Lower lobe of right lung (tissue), 2 donors: ENCODE measurements around the gene ISCA1. TPM values are rescaled to one million over a fixed set of nuclear protein-coding genes. Genes with fewer than 3 reads are reported as not detected.
"Not testable (repeated sequence)": the region's sequence is repeated elsewhere in the genome, so short reads cannot be mapped to it uniquely, and the experiment has no call there.

Experiments
- ATAC-seq, 2 donors: fragments of 200-7000 bp; cut with Tn5 transposase; one replicate each; pipeline ENCODE4 v1.9.1; 2020 to 2022; ENCODE audit warnings: mild to moderate bottlenecking in 2 of 2, moderate library complexity in 2 of 2
- DNase-seq: peaks from one replicate; pipeline ENCODE4 v3.0.0-alpha.2; 2020
- H3K27ac ChIP-seq: fragments of 200-600 bp; one replicate; pipeline ENCODE4 v1.8.0; 2022
- H3K27me3 ChIP-seq: fragments of 200-600 bp; one replicate; pipeline ENCODE4 v1.8.0; 2022; ENCODE audit warnings: low read depth
- H3K36me3 ChIP-seq: fragments of 200-600 bp; one replicate; pipeline ENCODE4 v1.8.0; 2022; ENCODE audit warnings: mild to moderate bottlenecking
- H3K4me1 ChIP-seq: fragments of 200-600 bp; one replicate; pipeline ENCODE4 v1.8.0; 2022
- H3K4me3 ChIP-seq: fragments of 200-600 bp; one replicate; pipeline ENCODE4 v1.8.0; 2022; ENCODE audit warnings: mild to moderate bottlenecking
- H3K9me3 ChIP-seq: fragments of 200-600 bp; one replicate; pipeline ENCODE4 v1.8.0; 2022
- intact Hi-C: fragments of 100-400 bp; cut with DNase I; formaldehyde crosslinking; loops from one replicate; pipeline ENCODE4 v1.11.0; 2022
- total RNA-seq: library from RNA; stranded (reverse); fragmentation: NEBNext Ultra II Directional; extraction: Animal tissue kit (Norgen Biotek cat#: 25700); gene quantifications from one replicate; pipeline ENCODE4 v1.2.1, GENCODE V29; 2021
- TF ChIP-seq, protein P1 (sequence below): fragments of 200-600 bp; IDR thresholded peaks from one replicate; pipeline ENCODE4 v1.8.0; 2022; ENCODE audit warnings: antibody characterized with exemption, mild to moderate bottlenecking
- donor health status: DM: no; HTN: yes; CAD: no; lungs with severe emphysema.

ISCA1 gene
- total RNA-seq, 1 donor from 2014 or later: 24.1 TPM

GRCh38 chr9:86300701-86301100, 18.4 kb upstream of the ISCA1 start:
- Histone ChIP-seq H3K27ac (no peak overlapping the region), H3K4me1 (no peaks in the 10 kb centered on the region), H3K9me3 (no peaks in the 10 kb centered on the region), H3K27me3 (no peaks in the 10 kb centered on the region), H3K4me3 (no peak overlapping the region), H3K36me3 (peaks cover 100% of the 10 kb centered on the region)
- DNase-seq: no peak
- TF ChIP-seq, protein P1, sequence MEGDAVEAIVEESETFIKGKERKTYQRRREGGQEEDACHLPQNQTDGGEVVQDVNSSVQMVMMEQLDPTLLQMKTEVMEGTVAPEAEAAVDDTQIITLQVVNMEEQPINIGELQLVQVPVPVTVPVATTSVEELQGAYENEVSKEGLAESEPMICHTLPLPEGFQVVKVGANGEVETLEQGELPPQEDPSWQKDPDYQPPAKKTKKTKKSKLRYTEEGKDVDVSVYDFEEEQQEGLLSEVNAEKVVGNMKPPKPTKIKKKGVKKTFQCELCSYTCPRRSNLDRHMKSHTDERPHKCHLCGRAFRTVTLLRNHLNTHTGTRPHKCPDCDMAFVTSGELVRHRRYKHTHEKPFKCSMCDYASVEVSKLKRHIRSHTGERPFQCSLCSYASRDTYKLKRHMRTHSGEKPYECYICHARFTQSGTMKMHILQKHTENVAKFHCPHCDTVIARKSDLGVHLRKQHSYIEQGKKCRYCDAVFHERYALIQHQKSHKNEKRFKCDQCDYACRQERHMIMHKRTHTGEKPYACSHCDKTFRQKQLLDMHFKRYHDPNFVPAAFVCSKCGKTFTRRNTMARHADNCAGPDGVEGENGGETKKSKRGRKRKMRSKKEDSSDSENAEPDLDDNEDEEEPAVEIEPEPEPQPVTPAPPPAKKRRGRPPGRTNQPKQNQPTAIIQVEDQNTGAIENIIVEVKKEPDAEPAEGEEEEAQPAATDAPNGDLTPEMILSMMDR: no peak
- intact Hi-C loops: no loop called here
- no peak for ATAC-seq

DNA sequence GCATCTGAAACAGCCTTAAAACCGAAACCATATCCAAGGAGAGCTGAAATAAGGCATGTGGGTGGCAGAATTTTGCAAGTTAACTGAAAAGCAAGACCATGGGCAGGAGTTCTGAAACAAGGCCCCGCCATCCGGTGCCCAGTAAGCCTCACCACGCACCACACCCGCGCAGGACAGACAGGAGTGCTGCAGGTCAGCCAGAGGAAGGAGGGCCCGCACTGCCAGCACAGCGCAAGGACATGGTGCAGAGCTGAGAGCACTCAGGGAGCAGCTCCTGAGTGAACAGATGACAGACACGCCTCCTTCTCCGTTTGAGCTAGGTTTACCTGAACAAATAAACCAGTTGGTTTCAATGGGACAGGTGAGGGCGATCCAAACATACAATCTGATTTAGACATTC, 16.5 kb upstream of the ISCA1 start:
- H3K4me3 ChIP-seq: no peak overlapping the region
- TF ChIP-seq, protein P1: no peak
- intact Hi-C loops: no loop called here
- no peaks in the 10 kb centered on the region for H3K4me1 ChIP-seq
- no peaks in the 10 kb centered on the region for H3K9me3 ChIP-seq
- peak; percentile 48 for DNase-seq
- peak; percentile 48 to 70 for ATAC-seq
- H3K36me3 ChIP-seq: peaks cover 89% of the 10 kb centered on the region
- no peaks in the 10 kb centered on the region for H3K27me3 ChIP-seq
- H3K27ac ChIP-seq: no peak overlapping the region

DNA sequence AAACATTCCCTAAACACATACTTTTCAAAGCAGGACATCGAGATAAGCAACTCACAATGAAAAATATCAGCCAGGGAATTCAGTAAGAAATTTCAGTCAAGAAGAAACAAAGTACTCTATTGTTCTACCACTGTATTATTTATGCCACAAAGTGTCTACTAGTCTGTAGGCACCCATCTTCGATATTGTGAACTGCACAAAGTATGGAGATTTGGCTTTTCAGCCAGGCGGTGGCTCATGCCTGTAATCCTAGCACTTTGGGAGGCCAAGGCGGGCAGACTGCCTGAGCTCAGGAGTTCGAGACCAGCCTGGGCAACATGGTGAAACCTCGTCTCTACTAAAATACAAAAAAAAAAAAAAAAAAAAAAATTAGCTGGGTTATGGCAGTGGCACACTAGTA, 8.0 kb upstream of the ISCA1 start:
- not testable (repeated sequence) for ATAC-seq, H3K27me3 ChIP-seq

GRCh38 chr9:86288499-86289198, 6.3 kb upstream of the ISCA1 start:
- H3K4me3 ChIP-seq: no peak overlapping the region
- intact Hi-C loops: no loop called here
- TF ChIP-seq, protein P1: no peak
- H3K36me3 ChIP-seq: peaks cover 27% of the 10 kb centered on the region
- ATAC-seq: no peak
- no peaks in the 10 kb centered on the region for H3K27me3 ChIP-seq
- H3K9me3 ChIP-seq: no peaks in the 10 kb centered on the region
- no peak overlapping the region for H3K27ac ChIP-seq
- no peak for DNase-seq
- H3K4me1 ChIP-seq: no peaks in the 10 kb centered on the region

More for the DNA sequence above, 8.0 kb upstream of the ISCA1 start:
- peaks cover 31% of the 10 kb centered on the region for H3K36me3 ChIP-seq
- H3K27ac ChIP-seq, intact Hi-C loops, H3K4me1 ChIP-seq, DNase-seq, H3K9me3 ChIP-seq, H3K4me3 ChIP-seq: not testable (repeated sequence)

- H3K27me3 ChIP-seq: no peaks in the 10 kb centered on the region
- no peaks in the 10 kb centered on the region for H3K9me3 ChIP-seq
- DNase-seq (no peak), ATAC-seq (no peak)
- no peak overlapping the region for H3K27ac ChIP-seq
- peaks cover 6% of the 10 kb centered on the region for H3K4me1 ChIP-seq
- peaks cover 27% of the 10 kb centered on the region for H3K36me3 ChIP-seq
- TF ChIP-seq, protein P1: peak; percentile 24
- intact Hi-C loops: no loop called here
- no peak overlapping the region for H3K4me3 ChIP-seq
Measured at GRCh38 chr9:86287013-86287412, 4.7 kb upstream of the ISCA1 start.

GRCh38 chr9:86286278-86286677, 3.9 kb upstream of the ISCA1 start:
- TF ChIP-seq, protein P1: no peak
- Histone ChIP-seq H3K4me3 (no peak overlapping the region), H3K27ac (no peak overlapping the region), H3K36me3 (peaks cover 27% of the 10 kb centered on the region), H3K27me3 (no peaks in the 10 kb centered on the region), H3K9me3 (no peaks in the 10 kb centered on the region), H3K4me1 (peaks cover 8% of the 10 kb centered on the region)
- intact Hi-C loops: no loop called here
- DNase-seq (no peak), ATAC-seq (no peak)
